Measurements from ENCODE around the gene CHTF8.
"Not testable (repeated sequence)": the region's sequence is repeated elsewhere in the genome, so short reads cannot be mapped to it uniquely, and the experiment has no call there.

The CHTF8 gene

GRCh38 chr16:69150146-69150865 is 17.9 kb upstream of the CHTF8 start:
- no peak overlapping the region for H3K4me3 Mint-ChIP-seq
- H3K4me1 Mint-ChIP-seq: peaks cover 5% of the 10 kb centered on the region
- DNase-seq (ENCODE audit: low spot score in 2 of 2) (peak; percentile 35 to 61), ATAC-seq (peak; percentile 67)
- no peaks in the 10 kb centered on the region for H3K9me3 Mint-ChIP-seq
- H3K27ac Mint-ChIP-seq: no peak overlapping the region
- H3K36me3 Mint-ChIP-seq: peaks cover 100% of the 10 kb centered on the region

- H3K9me3 Mint-ChIP-seq; H3K4me1 Mint-ChIP-seq; H3K27ac Mint-ChIP-seq; DNase-seq (ENCODE audit: low spot score in 2 of 2); ATAC-seq; H3K4me3 Mint-ChIP-seq: not testable (repeated sequence)
- peaks cover 100% of the 10 kb centered on the region for H3K36me3 Mint-ChIP-seq
Observed at GRCh38 chr16:69149621-69150020, 17.2 kb upstream of the CHTF8 start.

GRCh38 chr16:69145658-69146057 is 13.3 kb upstream of the CHTF8 start:
- no peak overlapping the region for H3K27ac Mint-ChIP-seq
- H3K4me3 Mint-ChIP-seq: no peak overlapping the region
- no peaks in the 10 kb centered on the region for H3K9me3 Mint-ChIP-seq
- DNase-seq (ENCODE audit: low spot score in 2 of 2): no peak
- H3K4me1 Mint-ChIP-seq: peaks cover 5% of the 10 kb centered on the region
- ATAC-seq: no peak
- peaks cover 100% of the 10 kb centered on the region for H3K36me3 Mint-ChIP-seq

- ATAC-seq (peak; percentile 34), DNase-seq (ENCODE audit: low spot score in 2 of 2) (no peak)
- peaks cover 5% of the 10 kb centered on the region for H3K4me1 Mint-ChIP-seq
- no peak overlapping the region for H3K4me3 Mint-ChIP-seq
- peaks cover 100% of the 10 kb centered on the region for H3K36me3 Mint-ChIP-seq
- H3K27ac Mint-ChIP-seq: no peak overlapping the region
- H3K9me3 Mint-ChIP-seq: no peaks in the 10 kb centered on the region
Observed at GRCh38 chr16:69143116-69143515, 10.7 kb upstream of the CHTF8 start.

GRCh38 chr16:69141936-69142335 is 9.5 kb upstream of the CHTF8 start:
- Mint-ChIP-seq H3K27ac (peak overlapping the region; percentile 58), H3K36me3 (peaks cover 100% of the 10 kb centered on the region)
- ATAC-seq: no peak

GRCh38 chr16:69141014-69141413 is 8.6 kb upstream of the CHTF8 start:
- H3K36me3 Mint-ChIP-seq: peaks cover 100% of the 10 kb centered on the region
- H3K9me3 Mint-ChIP-seq: no peaks in the 10 kb centered on the region
- peak overlapping the region; percentile 58 for H3K27ac Mint-ChIP-seq
- H3K4me3 Mint-ChIP-seq: no peak overlapping the region
- ATAC-seq (no peak), DNase-seq (ENCODE audit: low spot score in 2 of 2) (no peak)
- peaks cover 7% of the 10 kb centered on the region for H3K4me1 Mint-ChIP-seq

More at GRCh38 chr16:69141936-69142335, 9.5 kb upstream of the CHTF8 start:
- peaks cover 5% of the 10 kb centered on the region for H3K4me1 Mint-ChIP-seq
- no peak for DNase-seq (ENCODE audit: low spot score in 2 of 2)
- no peak overlapping the region for H3K4me3 Mint-ChIP-seq
- H3K9me3 Mint-ChIP-seq: no peaks in the 10 kb centered on the region

- Mint-ChIP-seq H3K36me3 (peaks cover 100% of the 10 kb centered on the region), H3K4me1 (peaks cover 13% of the 10 kb centered on the region)
- not testable (repeated sequence) for H3K27ac Mint-ChIP-seq; DNase-seq (ENCODE audit: low spot score in 2 of 2); ATAC-seq; H3K9me3 Mint-ChIP-seq; H3K4me3 Mint-ChIP-seq
Observed at GRCh38 chr16:69139464-69139863, 7.1 kb upstream of the CHTF8 start.

- Mint-ChIP-seq H3K4me3 (no peak overlapping the region), H3K27ac (no peak overlapping the region), H3K9me3 (no peaks in the 10 kb centered on the region), H3K4me1 (peaks cover 21% of the 10 kb centered on the region), H3K36me3 (peaks cover 100% of the 10 kb centered on the region)
- DNase-seq (ENCODE audit: low spot score in 2 of 2) (no peak), ATAC-seq (no peak)
Observed at GRCh38 chr16:69138608-69139007, 6.2 kb upstream of the CHTF8 start.

- ATAC-seq (no peak), DNase-seq (ENCODE audit: low spot score in 2 of 2) (no peak)
- H3K36me3 Mint-ChIP-seq: peaks cover 83% of the 10 kb centered on the region
- H3K4me1 Mint-ChIP-seq: peaks cover 46% of the 10 kb centered on the region
- no peaks in the 10 kb centered on the region for H3K9me3 Mint-ChIP-seq
- H3K4me3 Mint-ChIP-seq: peak overlapping the region; percentile 86
- peak overlapping the region; percentile 90 for H3K27ac Mint-ChIP-seq
Observed at GRCh38 chr16:69133373-69133954, 1.1 kb upstream of the CHTF8 start.

GRCh38 chr16:69131839-69132423 is 457 bp downstream of the CHTF8 start:
- peak overlapping the region; percentile 90 for H3K27ac Mint-ChIP-seq
- no peaks in the 10 kb centered on the region for H3K9me3 Mint-ChIP-seq
- peaks cover 81% of the 10 kb centered on the region for H3K36me3 Mint-ChIP-seq
- peak overlapping the region; percentile 86 for H3K4me3 Mint-ChIP-seq
- H3K4me1 Mint-ChIP-seq: peaks cover 51% of the 10 kb centered on the region
- ATAC-seq (peak; percentile 70), DNase-seq (ENCODE audit: low spot score in 2 of 2) (peak in 1 of 2 donors; percentile 86)

- DNase-seq (ENCODE audit: low spot score in 2 of 2): no peak
- Mint-ChIP-seq H3K4me1 (peaks cover 51% of the 10 kb centered on the region), H3K27ac (peak overlapping the region; percentile 90), H3K4me3 (peak overlapping the region; percentile 86), H3K36me3 (peaks cover 77% of the 10 kb centered on the region), H3K9me3 (no peaks in the 10 kb centered on the region)
- ATAC-seq: no peak
Observed at GRCh38 chr16:69131167-69131838, 1.1 kb downstream of the CHTF8 start.

GRCh38 chr16:69130461-69130860 is 1.9 kb downstream of the CHTF8 start:
- ATAC-seq (no peak), DNase-seq (ENCODE audit: low spot score in 2 of 2) (no peak)
- peaks cover 49% of the 10 kb centered on the region for H3K4me1 Mint-ChIP-seq
- no peaks in the 10 kb centered on the region for H3K9me3 Mint-ChIP-seq
- no peak overlapping the region for H3K27ac Mint-ChIP-seq
- H3K4me3 Mint-ChIP-seq: peak overlapping the region; percentile 86
- peaks cover 69% of the 10 kb centered on the region for H3K36me3 Mint-ChIP-seq

- no peak overlapping the region for H3K27ac Mint-ChIP-seq
- ATAC-seq (no peak), DNase-seq (ENCODE audit: low spot score in 2 of 2) (no peak)
- H3K36me3 Mint-ChIP-seq: peaks cover 49% of the 10 kb centered on the region
- H3K4me1 Mint-ChIP-seq: peaks cover 33% of the 10 kb centered on the region
- no peak overlapping the region for H3K4me3 Mint-ChIP-seq
- no peaks in the 10 kb centered on the region for H3K9me3 Mint-ChIP-seq
Observed at GRCh38 chr16:69127966-69128510, 4.3 kb downstream of the CHTF8 start.

- peaks cover 32% of the 10 kb centered on the region for H3K4me1 Mint-ChIP-seq
- H3K4me3 Mint-ChIP-seq; DNase-seq (ENCODE audit: low spot score in 2 of 2); H3K27ac Mint-ChIP-seq; H3K9me3 Mint-ChIP-seq; ATAC-seq: not testable (repeated sequence)
- H3K36me3 Mint-ChIP-seq: peaks cover 51% of the 10 kb centered on the region
Observed at GRCh38 chr16:69126801-69127200, 5.6 kb downstream of the CHTF8 start.

GRCh38 chr16:69126221-69126620 is 6.2 kb downstream of the CHTF8 start:
- Mint-ChIP-seq H3K4me3 (no peak overlapping the region), H3K9me3 (no peaks in the 10 kb centered on the region), H3K36me3 (peaks cover 51% of the 10 kb centered on the region), H3K27ac (no peak overlapping the region), H3K4me1 (peaks cover 26% of the 10 kb centered on the region)
- DNase-seq (ENCODE audit: low spot score in 2 of 2) (no peak), ATAC-seq (no peak)
